HEK293 (cell line): ENCODE results near the gene FAM13B.
A peak's percentile ranks its signal among the peaks of the same experiment; 100 is the strongest.

Experiments used
- CTCF ChIA-PET: fragments of 350-600 bp; formaldehyde crosslinking; extraction: SDS; loops from one replicate; lab custom pipeline; 2021; ENCODE audit warnings: antibody characterized with exemption; lab: Yijun Ruan, JAX
- POLR2A ChIA-PET: fragments of 300-600 bp; formaldehyde crosslinking; extraction: SDS; loops from one replicate; lab custom pipeline; 2020; ENCODE audit warnings: antibody characterized with exemption, inconsistent platforms; lab: Yijun Ruan, JAX
- H3K27ac ChIP-seq: fragments of 200-500 bp; sonication (Bioruptor generic); 2 replicates; pipeline ENCODE4 v1.5.1; 2014; ENCODE audit warnings: low read depth, low read length, control low read depth, inconsistent platforms; ENCODE audit errors: extremely low read depth
- H3K36me3 ChIP-seq, 2 experiments: fragments of 200-500 bp in 1 of 2; sonication (Bioruptor generic) in 1 of 2; 1 replicate in 1 of 2; 2 replicates in 1 of 2; pipeline ENCODE4 v1.5.1; 2014 to 2017; ENCODE audit warnings: inconsistent platforms in 2 of 2, low read length in 2 of 2; ENCODE audit not compliant: control insufficient read depth in 2 of 2, insufficient read depth in 1 of 2
- H3K4me1 ChIP-seq: fragments of 200-500 bp; sonication (Bioruptor generic); 2 replicates; pipeline ENCODE4 v1.5.1; 2014; ENCODE audit warnings: mild to moderate bottlenecking, low read length, inconsistent platforms; ENCODE audit not compliant: control insufficient read depth, insufficient read depth
- H3K4me3 ChIP-seq: 2 replicates; pipeline ENCODE4 v1.5.1; 2011; ENCODE audit warnings: low read depth, mild to moderate bottlenecking, control low read depth, low read length, moderate library complexity
- H3K9me3 ChIP-seq: fragments of 200-500 bp; sonication (Bioruptor generic); 2 replicates; pipeline ENCODE4 v1.5.1; 2014; ENCODE audit warnings: low read depth, low read length, inconsistent platforms; ENCODE audit not compliant: control insufficient read depth, insufficient read depth
- GFI1B ChIP-seq: fragments of 450-650 bp; formaldehyde crosslinking; IDR thresholded peaks from 2 replicates; pipeline ENCODE4 v1.5.1; 2016; ENCODE audit warnings: missing biosample characterization, missing genetic modification characterization
- GLI4 ChIP-seq: fragments of 450-650 bp; formaldehyde crosslinking; IDR thresholded peaks from 2 replicates; pipeline ENCODE4 v1.5.1; 2016; ENCODE audit warnings: missing biosample characterization, missing genetic modification characterization
- KLF10 ChIP-seq: fragments of 450-650 bp; IDR thresholded peaks from 2 replicates; pipeline ENCODE4 v1.5.1; 2018; ENCODE audit warnings: missing biosample characterization, mild to moderate bottlenecking, missing genetic modification characterization
- REST ChIP-seq: fragments of 450-650 bp; formaldehyde crosslinking; IDR thresholded peaks from 2 replicates; pipeline ENCODE4 v1.5.1; 2016; ENCODE audit warnings: missing biosample characterization, missing genetic modification characterization
- YY2 ChIP-seq: fragments of 450-650 bp; formaldehyde crosslinking; IDR thresholded peaks from 2 replicates; pipeline ENCODE4 v1.5.1; 2016; ENCODE audit warnings: missing biosample characterization, missing genetic modification characterization
- ZBTB1 ChIP-seq: fragments of 450-650 bp; formaldehyde crosslinking; IDR thresholded peaks from 2 replicates; pipeline ENCODE4 v1.5.1; 2016; ENCODE audit warnings: missing biosample characterization, missing genetic modification characterization
- ZBTB17 ChIP-seq: fragments of 450-650 bp; formaldehyde crosslinking; IDR thresholded peaks from 2 replicates; pipeline ENCODE4 v1.5.1; 2016; ENCODE audit warnings: missing biosample characterization, missing genetic modification characterization
- ZBTB44 ChIP-seq: fragments of 450-650 bp; IDR thresholded peaks from 2 replicates; pipeline ENCODE4 v1.5.1; 2018; ENCODE audit warnings: missing biosample characterization, mild to moderate bottlenecking, missing genetic modification characterization
- ZEB2 ChIP-seq: fragments of 450-650 bp; formaldehyde crosslinking; IDR thresholded peaks from 2 replicates; pipeline ENCODE4 v1.5.1; 2016; ENCODE audit warnings: missing biosample characterization, missing genetic modification characterization
- ZNF112 ChIP-seq: fragments of 450-650 bp; formaldehyde crosslinking; IDR thresholded peaks from 2 replicates; pipeline ENCODE4 v1.5.0; 2017; ENCODE audit warnings: missing biosample characterization, missing genetic modification characterization
- ZNF114 ChIP-seq: fragments of 450-650 bp; formaldehyde crosslinking; IDR thresholded peaks from 2 replicates; pipeline ENCODE4 v1.5.0; 2017; ENCODE audit warnings: missing biosample characterization, missing genetic modification characterization
- ZNF18 ChIP-seq: fragments of 450-650 bp; formaldehyde crosslinking; IDR thresholded peaks from 2 replicates; pipeline ENCODE4 v1.5.1; 2016; ENCODE audit warnings: missing biosample characterization, missing genetic modification characterization
- ZNF354C ChIP-seq: fragments of 450-650 bp; formaldehyde crosslinking; IDR thresholded peaks from 2 replicates; pipeline ENCODE4 v1.5.1; 2016; ENCODE audit warnings: missing biosample characterization, missing genetic modification characterization, low read depth, borderline replicate concordance
- ZNF473 ChIP-seq: fragments of 450-650 bp; formaldehyde crosslinking; IDR thresholded peaks from 2 replicates; pipeline ENCODE4 v1.5.1; 2017; ENCODE audit warnings: missing biosample characterization, missing genetic modification characterization
- ZNF501 ChIP-seq: fragments of 450-650 bp; formaldehyde crosslinking; IDR thresholded peaks from 2 replicates; pipeline ENCODE4 v1.5.1; 2016; ENCODE audit warnings: missing biosample characterization, missing genetic modification characterization
- ZNF555 ChIP-seq: fragments of 450-650 bp; formaldehyde crosslinking; conservative IDR thresholded peaks from 2 replicates; pipeline ENCODE4 v1.5.1; 2017; ENCODE audit warnings: missing biosample characterization, mild to moderate bottlenecking, missing genetic modification characterization, inconsistent platforms
- ZNF624 ChIP-seq: fragments of 450-650 bp; formaldehyde crosslinking; IDR thresholded peaks from 2 replicates; pipeline ENCODE4 v1.5.1; 2017; ENCODE audit warnings: missing biosample characterization, missing genetic modification characterization
- ZNF664 ChIP-seq: fragments of 450-650 bp; formaldehyde crosslinking; IDR thresholded peaks from 2 replicates; pipeline ENCODE4 v1.5.1; 2016; ENCODE audit warnings: missing biosample characterization, missing genetic modification characterization
- TF ChIP-seq, protein P1 (sequence below): fragments of 450-650 bp; formaldehyde crosslinking; IDR thresholded peaks from 2 replicates; pipeline ENCODE4 v1.5.1; 2017; ENCODE audit warnings: missing biosample characterization, missing genetic modification characterization
- TF ChIP-seq, protein P2 (sequence below): fragments of 450-650 bp; formaldehyde crosslinking; IDR thresholded peaks from 2 replicates; pipeline ENCODE4 v1.5.1; 2016; ENCODE audit warnings: missing biosample characterization, missing genetic modification characterization
- TF ChIP-seq, protein P3 (sequence below): fragments of 450-650 bp; formaldehyde crosslinking; IDR thresholded peaks from 2 replicates; pipeline ENCODE4 v1.5.1; 2016; ENCODE audit warnings: missing biosample characterization, missing genetic modification characterization
- TF ChIP-seq, protein P4 (sequence below): fragments of 450-650 bp; formaldehyde crosslinking; IDR thresholded peaks from 2 replicates; pipeline ENCODE4 v1.5.1; 2016; ENCODE audit warnings: missing biosample characterization, missing genetic modification characterization, borderline replicate concordance

Gene FAM13B

GRCh38 chr5:137995077-137995748 is 37.7 kb downstream of the FAM13B start (continued):
- TF ChIP-seq, protein P1, sequence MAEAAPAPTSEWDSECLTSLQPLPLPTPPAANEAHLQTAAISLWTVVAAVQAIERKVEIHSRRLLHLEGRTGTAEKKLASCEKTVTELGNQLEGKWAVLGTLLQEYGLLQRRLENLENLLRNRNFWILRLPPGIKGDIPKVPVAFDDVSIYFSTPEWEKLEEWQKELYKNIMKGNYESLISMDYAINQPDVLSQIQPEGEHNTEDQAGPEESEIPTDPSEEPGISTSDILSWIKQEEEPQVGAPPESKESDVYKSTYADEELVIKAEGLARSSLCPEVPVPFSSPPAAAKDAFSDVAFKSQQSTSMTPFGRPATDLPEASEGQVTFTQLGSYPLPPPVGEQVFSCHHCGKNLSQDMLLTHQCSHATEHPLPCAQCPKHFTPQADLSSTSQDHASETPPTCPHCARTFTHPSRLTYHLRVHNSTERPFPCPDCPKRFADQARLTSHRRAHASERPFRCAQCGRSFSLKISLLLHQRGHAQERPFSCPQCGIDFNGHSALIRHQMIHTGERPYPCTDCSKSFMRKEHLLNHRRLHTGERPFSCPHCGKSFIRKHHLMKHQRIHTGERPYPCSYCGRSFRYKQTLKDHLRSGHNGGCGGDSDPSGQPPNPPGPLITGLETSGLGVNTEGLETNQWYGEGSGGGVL (tag by site-specific recombination) = no peak
- TF ChIP-seq ZBTB17 (tag by site-specific recombination) (0 out of 2 replicates have a peak, but pooled peaks have one; percentile 21), ZBTB44 (tag by site-specific recombination) (peak; percentile 62), GFI1B (tag by site-specific recombination) (no peak), ZNF501 (tag by site-specific recombination) (no peak), ZNF112 (tag by site-specific recombination) (no peak), ZBTB1 (tag by site-specific recombination) (no peak), ZNF354C (tag by site-specific recombination) (no peak), ZNF555 (tag by site-specific recombination) (no peak), KLF10 (tag by site-specific recombination) (0 out of 2 replicates have a peak, but pooled peaks have one; percentile 22), ZNF624 (tag by site-specific recombination) (no peak)
- TF ChIP-seq, protein P2, sequence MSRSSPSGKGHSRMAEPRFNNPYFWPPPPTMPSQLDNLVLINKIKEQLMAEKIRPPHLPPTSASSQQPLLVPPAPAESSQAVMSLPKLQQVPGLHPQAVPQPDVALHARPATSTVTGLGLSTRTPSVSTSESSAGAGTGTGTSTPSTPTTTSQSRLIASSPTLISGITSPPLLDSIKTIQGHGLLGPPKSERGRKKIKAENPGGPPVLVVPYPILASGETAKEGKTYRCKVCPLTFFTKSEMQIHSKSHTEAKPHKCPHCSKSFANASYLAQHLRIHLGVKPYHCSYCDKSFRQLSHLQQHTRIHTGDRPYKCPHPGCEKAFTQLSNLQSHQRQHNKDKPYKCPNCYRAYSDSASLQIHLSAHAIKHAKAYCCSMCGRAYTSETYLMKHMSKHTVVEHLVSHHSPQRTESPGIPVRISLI (tag by site-specific recombination) = peak; percentile 15; the same call in 1 of the 2 replicates
- TF ChIP-seq, protein P3, sequence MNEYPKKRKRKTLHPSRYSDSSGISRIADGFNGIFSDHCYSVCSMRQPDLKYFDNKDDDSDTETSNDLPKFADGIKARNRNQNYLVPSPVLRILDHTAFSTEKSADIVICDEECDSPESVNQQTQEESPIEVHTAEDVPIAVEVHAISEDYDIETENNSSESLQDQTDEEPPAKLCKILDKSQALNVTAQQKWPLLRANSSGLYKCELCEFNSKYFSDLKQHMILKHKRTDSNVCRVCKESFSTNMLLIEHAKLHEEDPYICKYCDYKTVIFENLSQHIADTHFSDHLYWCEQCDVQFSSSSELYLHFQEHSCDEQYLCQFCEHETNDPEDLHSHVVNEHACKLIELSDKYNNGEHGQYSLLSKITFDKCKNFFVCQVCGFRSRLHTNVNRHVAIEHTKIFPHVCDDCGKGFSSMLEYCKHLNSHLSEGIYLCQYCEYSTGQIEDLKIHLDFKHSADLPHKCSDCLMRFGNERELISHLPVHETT (tag by site-specific recombination) = no peak

DNA sequence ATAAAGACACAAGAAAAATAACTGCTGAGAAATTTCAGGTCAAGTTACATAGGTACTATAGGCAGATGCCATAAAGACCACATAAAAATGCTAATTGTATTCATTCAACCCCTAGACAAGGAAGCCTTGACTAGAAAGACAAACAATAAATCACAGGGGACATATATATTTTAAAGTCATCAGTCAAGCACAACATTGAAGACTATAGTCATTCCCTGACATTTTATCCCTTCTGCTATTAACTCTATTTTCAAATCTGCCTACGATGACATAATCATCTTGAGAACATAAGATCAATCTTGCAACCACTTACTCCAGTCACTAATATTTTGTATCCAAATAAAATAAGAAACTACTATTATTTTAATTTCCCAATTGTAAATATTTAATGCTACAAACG is 38.3 kb downstream of the FAM13B start:
- H3K27ac ChIP-seq = no peak overlapping the region
- peaks cover 22% of the 10 kb centered on the region for H3K4me1 ChIP-seq
- H3K36me3 ChIP-seq = peaks cover 4 to 15% of the 10 kb centered on the region in 2 experiments
- no peaks in the 10 kb centered on the region for H3K9me3 ChIP-seq
- POLR2A ChIA-PET = interaction anchor here (1.0 kb wide), 1 partner anchor 106 kb away, joined by 3 read pairs; the partner anchor contains the start of gene PKD2L2
- CTCF ChIA-PET = interaction anchor here (0.5 to 2.3 kb wide), 4 partner anchors 13 to 51 kb away, joined by 3 to 9 read pairs (median 4); no protein-coding TSS in a partner anchor
- no peak overlapping the region for H3K4me3 ChIP-seq
- no peak for TF ChIP-seq REST (tag by site-specific recombination)
- no peak for TF ChIP-seq ZNF114 (tag by site-specific recombination)
- no peak for TF ChIP-seq YY2 (tag by site-specific recombination)
- TF ChIP-seq GLI4 (tag by site-specific recombination) = no peak
- no peak for TF ChIP-seq ZNF18
- TF ChIP-seq ZNF664 (tag by site-specific recombination) = peak; percentile 48; the same call in 1 of the 2 replicates
- no peak for TF ChIP-seq ZNF501 (tag by site-specific recombination)
- TF ChIP-seq, protein P4, sequence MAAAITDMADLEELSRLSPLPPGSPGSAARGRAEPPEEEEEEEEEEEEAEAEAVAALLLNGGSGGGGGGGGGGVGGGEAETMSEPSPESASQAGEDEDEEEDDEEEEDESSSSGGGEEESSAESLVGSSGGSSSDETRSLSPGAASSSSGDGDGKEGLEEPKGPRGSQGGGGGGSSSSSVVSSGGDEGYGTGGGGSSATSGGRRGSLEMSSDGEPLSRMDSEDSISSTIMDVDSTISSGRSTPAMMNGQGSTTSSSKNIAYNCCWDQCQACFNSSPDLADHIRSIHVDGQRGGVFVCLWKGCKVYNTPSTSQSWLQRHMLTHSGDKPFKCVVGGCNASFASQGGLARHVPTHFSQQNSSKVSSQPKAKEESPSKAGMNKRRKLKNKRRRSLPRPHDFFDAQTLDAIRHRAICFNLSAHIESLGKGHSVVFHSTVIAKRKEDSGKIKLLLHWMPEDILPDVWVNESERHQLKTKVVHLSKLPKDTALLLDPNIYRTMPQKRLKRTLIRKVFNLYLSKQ (tag by site-specific recombination) = no peak
- TF ChIP-seq ZNF473 = no peak
- TF ChIP-seq ZEB2 = peak; percentile 44; the same call in 1 of the 2 replicates
